Kidney (tissue), 14 donors: Measurements from ENCODE around the gene TMA7B. TPM values are rescaled to one million over a fixed set of nuclear protein-coding genes. Genes with fewer than 3 reads are reported as not detected.

Experiments used
- DNase-seq, 5 donors: peaks; one replicate each; pipeline ENCODE4 v3.0.0-alpha.2; 2013 to 2020
- FAIRE-seq: peaks from 2 replicates; lab custom pipeline; 2012; peaks lifted over from hg19 to GRCh38; lab: Jason Lieb, UNC
- H3K27ac ChIP-seq, 2 donors: one replicate each; pipeline ENCODE4 v1.7.0; 2013; ENCODE audit warnings: low read depth in 2 of 2, low read length in 2 of 2, inconsistent platforms in 1 of 2
- H3K27me3 ChIP-seq: one replicate; pipeline ENCODE4 v1.7.1; 2013; ENCODE audit warnings: low read length, inconsistent platforms; ENCODE audit not compliant: control insufficient read depth, insufficient read depth
- H3K36me3 ChIP-seq, 3 donors: one replicate each; pipeline versions ENCODE4 v1.7.0 to v1.7.1; 2013; ENCODE audit warnings: low read length in 3 of 3, control low read depth in 1 of 3, inconsistent platforms in 1 of 3; ENCODE audit not compliant: insufficient read depth in 3 of 3, control insufficient read depth in 2 of 3
- H3K4me1 ChIP-seq, 3 donors: one replicate each; pipeline versions ENCODE4 v1.7.0 to v1.7.1; 2013; ENCODE audit warnings: low read length in 3 of 3, inconsistent platforms in 1 of 3, low read depth in 1 of 3; ENCODE audit not compliant: control insufficient read depth in 2 of 3, insufficient read depth in 2 of 3
- H3K4me3 ChIP-seq, 3 donors: one replicate each; pipeline versions ENCODE4 v1.7.0 to v1.8.1; 2013; ENCODE audit warnings: low read length in 3 of 3, control low read depth in 1 of 3, inconsistent platforms in 1 of 3
- H3K9ac ChIP-seq, 3 donors: one replicate each; pipeline versions ENCODE4 v1.7.0 to v1.7.1; 2013; ENCODE audit warnings: low read length in 3 of 3, control low read depth in 1 of 3, inconsistent platforms in 1 of 3
- H3K9me3 ChIP-seq, 3 donors: one replicate each; pipeline versions ENCODE4 v1.7.0 to v1.7.1; 2013; ENCODE audit warnings: low read length in 3 of 3, control low read depth in 1 of 3, inconsistent platforms in 1 of 3; ENCODE audit not compliant: control insufficient read depth in 2 of 3, insufficient read depth in 1 of 3
- intact Hi-C: fragments of 100-400 bp; cut with DNase I; formaldehyde crosslinking; loops from one replicate; pipeline ENCODE4 v1.11.1; 2022
- polyA plus RNA-seq: library from polyadenylated mRNA; stranded (reverse); fragments of 350-450 nt; fragmentation: Illumina TruSeq; extraction: RNeasy Lipid Tissue Mini Kit (QIAGEN cat#74804); gene quantifications from one replicate; pipeline ENCODE4 v1.2.3, GENCODE V29; 2014; ENCODE audit warnings: low read depth, low replicate concordance; ENCODE audit not compliant: insufficient read depth
- total RNA-seq: library from RNA; stranded (reverse); fragmentation: NEBNext Ultra II Directional; extraction: Animal tissue kit (Norgen Biotek cat#: 25700); gene quantifications from one replicate; pipeline ENCODE4 v1.2.1, GENCODE V29; 2021
- TF ChIP-seq, protein P1 (sequence below): IDR thresholded peaks from 3 replicates; pipeline ENCODE4 v1.5.1; 2012; ENCODE audit warnings: mild to moderate bottlenecking, moderate library complexity, borderline replicate concordance; ENCODE audit not compliant: insufficient read depth; ENCODE audit errors: extremely low read depth
- donor health status: control.
- donor health status: control.
- donor health status: control.
- donor health status: control.
- donor health status: control.
- donor health status: DM: yes; HTN: yes; CAD: no.
- donor health status: Normal renal cell carcinoma (clear cell type).

The TMA7B gene
- total and polyA plus RNA-seq, 2 donors from 2014 or later = 0.63 TPM; not detected in 1

DNA sequence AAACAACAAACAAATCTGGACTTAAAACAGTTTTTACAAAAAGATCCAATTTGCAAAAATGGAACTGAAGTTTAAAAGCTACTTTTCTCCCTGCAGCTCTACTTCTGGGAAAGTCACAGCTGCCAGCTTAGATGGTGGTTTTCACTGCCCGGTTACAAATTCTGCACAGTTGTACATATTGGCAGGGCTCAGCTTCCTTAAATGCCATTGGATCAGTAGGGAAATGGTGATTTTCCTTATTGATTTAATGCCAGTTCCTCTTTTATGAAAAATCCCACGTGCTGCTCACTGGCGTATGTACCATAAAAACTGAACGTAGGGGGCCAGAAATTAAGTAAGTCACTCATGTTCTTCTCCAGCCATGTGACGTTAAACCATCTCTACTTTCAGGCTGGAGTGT is 36.5 kb upstream of the TMA7B start:
- no peaks in the 10 kb centered on the region for H3K9me3 ChIP-seq
- TF ChIP-seq, protein P1, sequence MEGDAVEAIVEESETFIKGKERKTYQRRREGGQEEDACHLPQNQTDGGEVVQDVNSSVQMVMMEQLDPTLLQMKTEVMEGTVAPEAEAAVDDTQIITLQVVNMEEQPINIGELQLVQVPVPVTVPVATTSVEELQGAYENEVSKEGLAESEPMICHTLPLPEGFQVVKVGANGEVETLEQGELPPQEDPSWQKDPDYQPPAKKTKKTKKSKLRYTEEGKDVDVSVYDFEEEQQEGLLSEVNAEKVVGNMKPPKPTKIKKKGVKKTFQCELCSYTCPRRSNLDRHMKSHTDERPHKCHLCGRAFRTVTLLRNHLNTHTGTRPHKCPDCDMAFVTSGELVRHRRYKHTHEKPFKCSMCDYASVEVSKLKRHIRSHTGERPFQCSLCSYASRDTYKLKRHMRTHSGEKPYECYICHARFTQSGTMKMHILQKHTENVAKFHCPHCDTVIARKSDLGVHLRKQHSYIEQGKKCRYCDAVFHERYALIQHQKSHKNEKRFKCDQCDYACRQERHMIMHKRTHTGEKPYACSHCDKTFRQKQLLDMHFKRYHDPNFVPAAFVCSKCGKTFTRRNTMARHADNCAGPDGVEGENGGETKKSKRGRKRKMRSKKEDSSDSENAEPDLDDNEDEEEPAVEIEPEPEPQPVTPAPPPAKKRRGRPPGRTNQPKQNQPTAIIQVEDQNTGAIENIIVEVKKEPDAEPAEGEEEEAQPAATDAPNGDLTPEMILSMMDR = no peak
- intact Hi-C loops = no loop called here
- DNase-seq = no peak
- H3K9ac ChIP-seq = no peak overlapping the region
- no peaks in the 10 kb centered on the region for H3K27me3 ChIP-seq
- no peaks in the 10 kb centered on the region for H3K36me3 ChIP-seq
- no peak overlapping the region for H3K4me3 ChIP-seq
- no peaks in the 10 kb centered on the region for H3K4me1 ChIP-seq
- no peak overlapping the region for H3K27ac ChIP-seq
- no peak for FAIRE-seq

DNA sequence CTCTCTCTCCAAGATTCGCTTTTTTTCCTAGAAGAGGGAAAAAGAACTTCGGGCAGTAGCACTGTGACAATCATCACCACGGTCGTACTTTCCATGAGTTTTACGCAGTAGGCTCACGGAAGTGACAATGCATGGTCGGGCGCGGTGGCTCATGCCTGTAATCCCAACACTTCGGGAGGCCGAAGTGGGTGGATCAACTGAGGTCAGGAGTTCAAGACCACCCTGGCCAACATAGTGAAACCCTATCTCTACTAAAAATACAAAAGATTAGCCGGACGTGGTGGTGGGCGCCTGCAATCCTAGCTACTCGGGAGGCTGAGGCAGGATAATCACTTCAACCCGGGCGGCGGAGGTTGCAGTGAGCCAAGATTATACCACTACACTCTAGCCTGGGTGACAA is 35.9 kb upstream of the TMA7B start:
- Histone ChIP-seq H3K36me3 (no peaks in the 10 kb centered on the region), H3K9ac (no peak overlapping the region), H3K27ac (no peak overlapping the region), H3K9me3 (no peaks in the 10 kb centered on the region), H3K4me3 (no peak overlapping the region), H3K27me3 (no peaks in the 10 kb centered on the region), H3K4me1 (no peaks in the 10 kb centered on the region)
- DNase-seq = no peak
- no peak for FAIRE-seq
- intact Hi-C loops = no loop called here
- TF ChIP-seq, protein P1 = no peak

DNA sequence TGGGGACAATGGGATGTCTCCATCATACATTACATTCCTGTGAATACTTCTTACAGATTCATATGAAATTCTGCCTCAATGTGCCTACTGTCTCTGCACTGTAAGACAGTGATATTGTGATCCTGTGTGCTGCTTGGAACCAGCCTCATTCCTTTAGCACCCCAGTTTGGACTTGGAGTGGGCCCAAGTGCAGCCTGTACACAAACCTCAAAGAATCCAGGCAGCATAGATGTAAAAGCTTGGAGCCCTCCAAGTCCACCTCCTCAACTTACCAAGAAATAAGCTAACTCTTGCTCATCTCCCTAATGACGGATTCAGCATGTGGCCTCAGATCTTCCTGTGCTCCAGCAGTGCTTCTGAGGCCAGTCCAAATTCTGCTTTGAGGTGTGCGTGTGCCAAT is 34.9 kb upstream of the TMA7B start:
- H3K4me1 ChIP-seq = no peaks in the 10 kb centered on the region
- TF ChIP-seq, protein P1 = no peak

More for the DNA sequence above, 34.9 kb upstream of the TMA7B start:
- H3K27ac ChIP-seq = no peak overlapping the region
- H3K9ac ChIP-seq = no peak overlapping the region
- no peaks in the 10 kb centered on the region for H3K9me3 ChIP-seq
- DNase-seq (no peak), FAIRE-seq (no peak)
- H3K27me3 ChIP-seq = no peaks in the 10 kb centered on the region
- H3K4me3 ChIP-seq = no peak overlapping the region
- intact Hi-C loops = no loop called here
- no peaks in the 10 kb centered on the region for H3K36me3 ChIP-seq
